H9 (cell line): ENCODE results near the gene RRP9. TPM values are rescaled to one million over a fixed set of nuclear protein-coding genes. Genes with fewer than 3 reads are reported as not detected.

ENCODE experiments used
- DNase-seq: peaks from one replicate; pipeline ENCODE4 v3.0.0-alpha.2; 2017
- H2AFZ ChIP-seq: one replicate; pipeline ENCODE4 v1.6.1; 2013; ENCODE audit warnings: mild to moderate bottlenecking, low read length, control low read depth, moderate library complexity
- H2AK5ac ChIP-seq: 2 replicates; pipeline ENCODE4 v1.6.1; 2013; ENCODE audit warnings: low read length, control low read depth, mixed read lengths; ENCODE audit not compliant: insufficient read length
- H2BK120ac ChIP-seq: one replicate; pipeline ENCODE4 v1.6.1; 2013; ENCODE audit warnings: low read depth, mild to moderate bottlenecking, low read length, control low read depth, inconsistent platforms; ENCODE audit not compliant: poor library complexity, severe bottlenecking
- H2BK12ac ChIP-seq: 2 replicates; pipeline ENCODE4 v1.6.1; 2013; ENCODE audit warnings: low read length, control low read depth, mixed read lengths, low read depth; ENCODE audit not compliant: insufficient read length
- H2BK15ac ChIP-seq: 2 replicates; pipeline ENCODE4 v1.6.1; 2013; ENCODE audit warnings: low read depth, low read length, control low read depth
- H2BK20ac ChIP-seq: one replicate; pipeline ENCODE4 v1.6.1; 2013; ENCODE audit warnings: low read depth, mild to moderate bottlenecking, low read length, control low read depth, inconsistent platforms; ENCODE audit not compliant: poor library complexity, severe bottlenecking
- H2BK5ac ChIP-seq: 2 replicates; pipeline ENCODE4 v1.6.1; 2013; ENCODE audit warnings: low read length, control low read depth, mixed read lengths; ENCODE audit not compliant: insufficient read length
- H3K14ac ChIP-seq: 2 replicates; pipeline ENCODE4 v1.6.1; 2013; ENCODE audit warnings: low read length, control low read depth; ENCODE audit not compliant: insufficient read depth
- H3K18ac ChIP-seq: 2 replicates; pipeline ENCODE4 v1.6.1; 2013; ENCODE audit warnings: low read depth, mild to moderate bottlenecking, mixed read lengths, low read length, control low read depth; ENCODE audit not compliant: insufficient read length
- H3K23ac ChIP-seq: 2 replicates; pipeline ENCODE4 v1.6.1; 2013; ENCODE audit warnings: low read length, control low read depth, mixed read lengths, low read depth; ENCODE audit not compliant: insufficient read length
- H3K23me2 ChIP-seq: 2 replicates; pipeline ENCODE4 v1.6.1; 2013; ENCODE audit warnings: low read depth, mild to moderate bottlenecking, mixed read lengths, low read length, control low read depth; ENCODE audit not compliant: insufficient read length, poor library complexity, severe bottlenecking
- H3K27ac ChIP-seq: 2 replicates; pipeline ENCODE4 v1.5.1; 2013; ENCODE audit warnings: low read length, control low read depth, mixed read lengths, low read depth; ENCODE audit not compliant: insufficient read length
- H3K27me3 ChIP-seq: 2 replicates; pipeline ENCODE4 v1.6.1; 2013; ENCODE audit warnings: low read length, control low read depth, inconsistent platforms; ENCODE audit not compliant: insufficient read depth
- H3K4ac ChIP-seq: 2 replicates; pipeline ENCODE4 v1.6.1; 2013; ENCODE audit warnings: low read depth, mild to moderate bottlenecking, control low read depth, inconsistent platforms, low read length, moderate library complexity
- H3K4me1 ChIP-seq: 2 replicates; pipeline ENCODE4 v1.6.1; 2013; ENCODE audit warnings: low read length, control low read depth, inconsistent platforms; ENCODE audit not compliant: insufficient read depth
- H3K4me2 ChIP-seq: 2 replicates; pipeline ENCODE4 v1.6.1; 2013; ENCODE audit warnings: low read length, control low read depth, mixed read lengths; ENCODE audit not compliant: insufficient read length, insufficient read depth
- H3K56ac ChIP-seq: 2 replicates; pipeline ENCODE4 v1.6.1; 2013; ENCODE audit warnings: low read depth, mild to moderate bottlenecking, mixed read lengths, low read length, control low read depth; ENCODE audit not compliant: insufficient read length
- H3K79me1 ChIP-seq: 2 replicates; pipeline ENCODE4 v1.6.1; 2013; ENCODE audit warnings: low read depth, mild to moderate bottlenecking, moderate library complexity, low read length, control low read depth, inconsistent platforms; ENCODE audit not compliant: insufficient read depth, poor library complexity, severe bottlenecking
- H3K79me2 ChIP-seq: 2 replicates; pipeline ENCODE4 v1.6.1; 2013; ENCODE audit warnings: low read length, control low read depth, inconsistent platforms; ENCODE audit not compliant: insufficient read depth
- H3K9ac ChIP-seq: 2 replicates; pipeline ENCODE4 v1.6.1; 2013; ENCODE audit warnings: low read length, control low read depth, mixed read lengths; ENCODE audit not compliant: insufficient read length; ENCODE audit errors: extremely low read depth
- H3K9me3 ChIP-seq: one replicate; pipeline ENCODE4 v1.6.1; 2013; ENCODE audit warnings: low read depth, low read length, inconsistent platforms; ENCODE audit not compliant: control insufficient read depth
- H3T11ph ChIP-seq: one replicate; pipeline ENCODE4 v1.6.1; 2013; ENCODE audit warnings: mild to moderate bottlenecking, low read length, control low read depth, inconsistent platforms
- H4K20me1 ChIP-seq: one replicate; pipeline ENCODE4 v1.6.1; 2013; ENCODE audit not compliant: control insufficient read depth, insufficient read length, insufficient read depth
- H4K5ac ChIP-seq: 2 replicates; pipeline ENCODE4 v1.6.1; 2013; ENCODE audit warnings: low read depth, mild to moderate bottlenecking, mixed read lengths, low read length, control low read depth; ENCODE audit not compliant: insufficient read length
- H4K8ac ChIP-seq: replicated peaks from 2 replicates; pipeline ENCODE4 v1.6.1; 2013; ENCODE audit warnings: low read length, control low read depth, mixed read lengths, low read depth; ENCODE audit not compliant: insufficient read length
- H4K91ac ChIP-seq: 2 replicates; pipeline ENCODE4 v1.6.1; 2013; ENCODE audit warnings: low read depth, mild to moderate bottlenecking, moderate library complexity, mixed read lengths, low read length, control low read depth; ENCODE audit not compliant: insufficient read length
- H3K27ac Mint-ChIP-seq, 3 experiments: 2 replicates in 2 of 3; 3 replicates in 1 of 3; pipeline ENCODE4 v1.8.0; 2020 to 2021; ENCODE audit warnings: mixed read lengths in 3 of 3, mild to moderate bottlenecking in 1 of 3, moderate library complexity in 1 of 3
- H3K27me3 Mint-ChIP-seq: 2 replicates; pipeline ENCODE4 v1.8.0; 2021; ENCODE audit warnings: low read depth, mild to moderate bottlenecking, moderate library complexity, mixed read lengths
- H3K36me3 Mint-ChIP-seq, 3 experiments: 2 replicates in 2 of 3; 3 replicates in 1 of 3; pipeline ENCODE4 v1.8.0; 2020 to 2021; ENCODE audit warnings: low read depth in 3 of 3, mixed read lengths in 3 of 3; ENCODE audit not compliant: insufficient read depth in 1 of 3
- H3K4me1 Mint-ChIP-seq, 2 experiments: 2 replicates each; pipeline ENCODE4 v1.8.0; 2020; ENCODE audit warnings: mixed read lengths in 2 of 2
- H3K4me3 Mint-ChIP-seq, 2 experiments: 2 replicates in 1 of 2; 3 replicates in 1 of 2; pipeline ENCODE4 v1.8.0; 2020 to 2021; ENCODE audit warnings: mild to moderate bottlenecking in 2 of 2, mixed read lengths in 2 of 2, moderate library complexity in 1 of 2
- H3K9me3 Mint-ChIP-seq, 2 experiments: 2 replicates in 1 of 2; 3 replicates in 1 of 2; pipeline ENCODE4 v1.8.0; 2020; ENCODE audit warnings: mild to moderate bottlenecking in 2 of 2, mixed read lengths in 2 of 2, moderate library complexity in 1 of 2
- CTCF ChIP-seq: fragments of 200-600 bp; sonication (generic); conservative IDR thresholded peaks from 3 replicates; pipeline ENCODE4 v1.8.0; 2021; ENCODE audit warnings: antibody characterized with exemption, mild to moderate bottlenecking
- WGBS: extraction: QIAGEN DNeasy Blood & Tissue Kit; methylation state at CpG from one replicate; pipeline ENCODE4 v1.1.7; 2013; ENCODE audit warnings: missing lambda C conversion rate, low lambda C conversion rate, mixed read lengths; ENCODE audit not compliant: insufficient read length; ENCODE audit errors: extremely low coverage; 5-methylcytosine and 5-hydroxymethylcytosine counted together
- total RNA-seq: library from RNA; stranded (reverse); gene quantifications from 2 replicates; pipeline ENCODE4 v1.2.1, GENCODE V29; 2021

Gene RRP9
- total RNA-seq, 1 experiment from 2014 or later = 64.0 TPM

GRCh38 chr3:51927061-51927977, 14.4 kb downstream of the RRP9 start:
- Histone ChIP-seq H2BK20ac (no peak overlapping the region), H3K79me2 (no peaks in the 10 kb centered on the region), H4K8ac (no peak overlapping the region), H2BK120ac (no peak overlapping the region), H2BK12ac (no peak overlapping the region), H3K4me2 (no peak overlapping the region), H3K27me3 (no peaks in the 10 kb centered on the region), H2BK15ac (no peak overlapping the region), H2BK5ac (no peak overlapping the region), H3K4ac (no peak overlapping the region), H3K9me3 (no peaks in the 10 kb centered on the region), H3K79me1 (no peaks in the 10 kb centered on the region), H3K23ac (no peak overlapping the region), H4K91ac (no peak overlapping the region), H3K56ac (no peak overlapping the region), H2AK5ac (no peak overlapping the region), H2AFZ (no peak overlapping the region), H3K18ac (no peak overlapping the region), H4K5ac (no peak overlapping the region), H3K9ac (no peak overlapping the region), H3K4me1 (no peaks in the 10 kb centered on the region), H3K14ac (no peak overlapping the region), H3K27ac (no peak overlapping the region), H3T11ph (no peak overlapping the region), H4K20me1 (no peaks in the 10 kb centered on the region), H3K23me2 (no peaks in the 10 kb centered on the region)
- H3K27me3 Mint-ChIP-seq = peaks cover under 1% of the 10 kb centered on the region; the same call in 1 of the 2 replicates
- no peak for DNase-seq
- H3K27ac Mint-ChIP-seq = no peak overlapping the region
- H3K9me3 Mint-ChIP-seq = no peaks in the 10 kb centered on the region
- no peak for TF ChIP-seq CTCF
- no peak overlapping the region for H3K4me3 Mint-ChIP-seq
- no peaks in the 10 kb centered on the region for H3K4me1 Mint-ChIP-seq
- no CpG with 5 or more reads among the region's 5 CpGs for WGBS
- H3K36me3 Mint-ChIP-seq = peaks cover 0 to 14% (median 3%) of the 10 kb centered on the region in 3 experiments; a peak in 6 of 7 replicates
